ENCODE results near the gene MBD2.

Gene MBD2

DNA sequence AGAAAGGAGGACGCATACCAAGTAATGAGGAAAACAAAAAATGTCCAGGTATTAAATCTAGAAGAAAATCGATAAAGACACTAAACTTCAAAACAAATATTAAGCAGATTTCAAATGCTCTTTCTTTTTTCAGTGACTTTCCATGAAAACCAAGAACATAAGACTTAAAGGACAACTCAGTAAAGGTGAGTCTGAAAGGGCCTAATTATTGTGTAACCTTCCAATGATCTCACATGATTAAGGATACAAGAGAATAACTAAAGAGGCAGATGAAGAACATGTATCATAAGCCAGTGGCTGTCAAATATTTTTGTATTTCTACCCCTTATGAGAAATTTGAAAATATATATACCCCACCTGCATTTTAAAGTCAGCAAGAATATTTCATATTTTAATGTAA, 30.7 kb downstream of the MBD2 start:
- DNase-seq, result no peak

DNA sequence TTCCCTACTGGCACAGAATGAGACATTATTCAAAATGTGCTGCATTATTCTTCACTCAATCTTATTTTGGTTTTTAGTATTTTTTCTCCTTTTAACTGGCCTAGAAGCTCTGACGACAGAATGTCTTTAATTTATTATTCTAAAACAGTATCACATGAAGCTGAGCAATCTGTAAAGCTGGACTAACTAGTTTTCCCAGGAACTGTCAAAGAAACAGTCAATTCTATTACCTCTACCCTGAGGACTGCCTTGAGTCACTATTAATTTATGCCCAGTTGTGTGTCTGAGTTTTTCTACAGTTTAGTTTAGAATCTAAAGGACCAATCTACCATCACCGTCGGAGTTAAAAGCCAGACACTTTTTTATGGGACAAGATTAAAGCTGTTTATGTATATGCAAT, 31.6 kb downstream of the MBD2 start:
- DNase-seq, result no peak

DNA sequence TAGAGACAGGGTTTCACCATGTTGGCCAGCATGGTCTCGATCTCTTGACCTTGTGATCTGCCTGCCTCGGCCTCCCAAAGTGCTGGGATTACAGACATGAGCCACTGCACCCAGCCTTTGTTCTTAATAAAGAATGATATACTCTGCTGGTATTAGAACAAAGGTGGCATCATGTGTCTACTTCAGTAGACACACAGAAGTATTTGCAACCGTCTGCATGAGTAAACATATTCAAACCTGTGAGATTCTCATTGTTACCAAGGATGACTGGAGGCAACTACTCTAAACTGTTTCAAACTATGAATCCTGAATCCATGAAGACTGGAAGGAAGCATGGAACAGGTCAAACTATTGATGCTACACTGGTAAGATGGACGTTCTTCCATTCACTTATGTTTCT, 32.1 kb downstream of the MBD2 start:
- no peak for DNase-seq

DNA sequence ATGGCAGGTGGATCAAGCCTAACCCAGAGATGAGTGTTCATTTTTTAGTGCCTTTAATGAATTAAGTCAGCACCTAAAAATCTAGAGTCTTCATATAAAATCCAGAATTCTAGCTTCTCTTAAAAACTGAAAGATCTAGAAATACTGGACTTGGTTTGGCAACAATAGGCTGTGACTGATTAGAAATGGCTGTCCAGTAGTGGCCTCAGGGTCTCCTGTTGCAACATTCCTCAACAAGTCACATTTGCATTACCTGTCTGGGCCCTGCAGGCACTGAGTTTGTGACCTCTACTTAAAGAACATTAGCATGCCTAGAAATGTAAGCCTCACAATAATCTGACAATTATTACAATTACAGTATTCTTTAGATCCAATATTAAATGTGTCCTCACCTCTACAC, 33.1 kb downstream of the MBD2 start:
- no peak for DNase-seq

DNA sequence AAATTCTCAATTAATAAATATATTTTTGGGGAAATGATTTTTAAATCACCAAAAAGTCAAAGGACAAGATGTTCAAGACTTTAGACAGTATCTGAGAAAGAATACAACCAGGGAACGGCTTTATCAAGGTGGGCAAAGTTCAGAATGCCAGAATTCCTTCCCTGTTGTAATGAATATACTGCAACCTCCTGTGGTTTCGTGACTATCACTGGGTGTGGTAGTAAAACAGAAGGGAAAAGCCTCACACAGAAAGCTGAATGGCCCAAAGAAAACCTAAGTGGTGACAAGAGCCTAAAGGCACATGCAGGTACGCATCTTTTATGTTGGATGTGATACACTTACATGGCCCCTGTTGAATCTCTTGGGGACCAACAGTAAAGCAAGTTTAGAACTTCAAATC, 37.1 kb downstream of the MBD2 start:
- DNase-seq, result no peak

DNA sequence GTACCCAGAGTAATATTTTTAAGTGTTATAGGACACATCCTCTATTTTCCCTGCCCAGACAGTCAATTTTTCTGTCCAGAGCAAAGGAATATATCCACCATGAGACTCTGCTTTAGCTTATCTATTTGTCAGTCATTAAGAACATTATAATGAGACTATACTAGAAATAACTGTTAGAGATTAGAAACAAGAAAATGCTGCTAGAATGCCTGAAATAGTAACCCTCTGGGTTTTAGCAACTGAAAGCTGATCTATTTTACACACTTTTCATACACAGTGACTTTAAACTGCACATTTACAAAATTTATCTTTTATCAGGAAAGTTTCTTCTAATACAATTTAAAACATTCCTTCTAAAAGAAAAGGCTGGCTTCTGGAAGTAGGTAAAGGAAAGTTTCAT, 39.6 kb downstream of the MBD2 start:
- DNase-seq, result no peak

DNA sequence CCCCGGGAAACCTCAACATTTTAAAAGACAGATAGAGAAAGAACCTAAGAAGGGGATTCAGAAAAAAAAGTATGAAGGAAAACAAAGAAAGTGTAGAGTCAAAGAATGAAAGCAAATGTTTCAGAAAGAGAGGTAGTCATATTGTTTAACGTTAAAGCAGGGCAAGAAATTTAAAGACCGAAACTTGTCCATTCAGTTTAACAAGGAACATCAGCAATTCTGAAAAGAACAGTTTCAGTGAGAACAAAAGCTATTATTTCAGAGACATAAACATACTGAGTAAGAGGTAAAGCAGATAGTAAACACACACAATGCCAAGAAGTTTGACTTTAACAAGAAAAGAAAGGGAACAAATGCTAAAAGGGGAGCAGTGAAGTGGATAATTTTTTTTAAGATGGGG, 41.1 kb downstream of the MBD2 start:
- DNase-seq, result peak in 1 of 5 donors; percentile 12

DNA sequence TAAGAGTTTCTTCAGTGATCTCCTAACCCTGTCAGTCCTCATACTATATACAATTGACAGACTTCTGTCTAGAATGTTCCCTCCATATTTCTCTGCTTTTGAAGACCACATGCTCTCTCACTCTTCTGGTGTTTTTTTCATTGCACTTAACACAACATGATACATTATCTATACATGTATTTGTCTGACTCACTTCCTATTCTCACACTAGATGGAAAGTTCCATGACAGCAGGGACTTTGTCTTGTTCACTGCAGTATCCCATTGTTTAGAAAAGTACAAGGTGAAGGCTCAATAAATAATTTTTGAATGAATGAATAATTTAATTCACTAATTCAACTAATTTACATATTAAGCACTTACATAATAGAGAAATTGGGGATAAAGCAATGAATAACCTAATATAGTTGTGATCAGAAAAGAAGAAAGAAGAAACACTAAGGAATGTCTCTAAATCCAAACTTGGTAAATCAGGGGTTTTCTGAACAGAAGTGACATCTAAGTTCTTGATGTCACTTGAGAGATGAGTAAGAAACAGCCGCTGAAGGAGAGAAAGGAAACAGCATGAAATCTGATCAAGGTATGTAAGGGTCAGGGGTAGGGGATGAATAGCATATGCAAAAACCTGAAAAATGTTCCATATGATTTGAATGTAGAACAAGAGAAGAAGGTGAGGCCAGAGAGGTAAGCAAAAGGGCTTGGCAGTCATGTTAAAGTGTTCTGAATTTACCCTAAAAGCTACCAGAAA, 42.4 kb downstream of the MBD2 start:
- peak in 1 of 5 donors; percentile 45 for DNase-seq

DNA sequence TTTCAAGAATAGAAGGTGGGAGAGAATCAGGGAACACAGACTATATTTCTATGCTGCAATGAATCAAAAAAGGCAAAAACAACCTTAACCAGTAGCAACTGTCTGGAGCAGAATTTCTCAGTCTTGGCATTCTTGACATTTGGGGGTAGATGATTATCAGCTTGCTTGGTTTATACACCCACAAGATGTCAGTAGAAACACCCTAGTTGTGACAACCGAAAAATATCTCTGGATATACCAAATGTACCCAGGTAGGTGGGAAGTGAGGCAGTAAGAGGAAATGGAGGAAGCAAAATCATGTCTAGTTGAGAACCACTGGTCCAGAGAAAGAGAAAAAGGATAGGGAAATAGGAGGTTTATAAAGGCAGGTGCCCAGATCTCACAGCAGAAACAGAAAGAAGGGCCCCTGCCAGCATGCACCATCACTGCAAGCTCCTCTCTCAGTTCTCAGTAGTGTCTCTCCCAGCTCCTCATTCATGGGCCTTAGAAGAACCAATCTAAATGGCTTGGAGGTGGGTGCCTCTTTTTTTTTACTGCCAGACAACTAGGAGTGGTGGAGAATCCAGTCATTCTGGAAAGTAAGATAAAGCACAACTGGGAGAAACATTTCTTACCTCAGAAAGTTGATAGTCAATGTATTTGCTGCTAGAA, 50.4 kb downstream of the MBD2 start:
- DNase-seq, result peak in 1 of 5 donors; percentile 22

DNA sequence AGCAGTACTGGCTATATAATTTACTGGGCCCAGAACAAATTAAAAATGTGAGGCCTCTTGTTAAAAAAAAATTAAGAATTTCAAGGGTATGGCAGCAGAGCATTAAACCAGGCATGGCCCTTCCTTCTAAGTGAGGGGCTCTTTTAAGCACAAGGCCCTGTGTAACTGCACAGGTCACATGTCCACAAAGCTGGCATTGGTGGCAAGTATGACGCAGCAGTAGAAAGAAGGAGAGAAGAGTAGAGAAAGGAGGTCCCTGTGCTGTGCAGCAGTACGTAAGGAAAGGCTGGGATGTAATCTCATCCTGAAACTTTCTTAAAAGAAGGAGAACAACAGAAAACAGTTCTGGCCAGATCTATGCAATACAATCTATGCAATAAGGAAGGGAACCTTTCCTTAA, 51.2 kb downstream of the MBD2 start:
- no peak for DNase-seq

DNA sequence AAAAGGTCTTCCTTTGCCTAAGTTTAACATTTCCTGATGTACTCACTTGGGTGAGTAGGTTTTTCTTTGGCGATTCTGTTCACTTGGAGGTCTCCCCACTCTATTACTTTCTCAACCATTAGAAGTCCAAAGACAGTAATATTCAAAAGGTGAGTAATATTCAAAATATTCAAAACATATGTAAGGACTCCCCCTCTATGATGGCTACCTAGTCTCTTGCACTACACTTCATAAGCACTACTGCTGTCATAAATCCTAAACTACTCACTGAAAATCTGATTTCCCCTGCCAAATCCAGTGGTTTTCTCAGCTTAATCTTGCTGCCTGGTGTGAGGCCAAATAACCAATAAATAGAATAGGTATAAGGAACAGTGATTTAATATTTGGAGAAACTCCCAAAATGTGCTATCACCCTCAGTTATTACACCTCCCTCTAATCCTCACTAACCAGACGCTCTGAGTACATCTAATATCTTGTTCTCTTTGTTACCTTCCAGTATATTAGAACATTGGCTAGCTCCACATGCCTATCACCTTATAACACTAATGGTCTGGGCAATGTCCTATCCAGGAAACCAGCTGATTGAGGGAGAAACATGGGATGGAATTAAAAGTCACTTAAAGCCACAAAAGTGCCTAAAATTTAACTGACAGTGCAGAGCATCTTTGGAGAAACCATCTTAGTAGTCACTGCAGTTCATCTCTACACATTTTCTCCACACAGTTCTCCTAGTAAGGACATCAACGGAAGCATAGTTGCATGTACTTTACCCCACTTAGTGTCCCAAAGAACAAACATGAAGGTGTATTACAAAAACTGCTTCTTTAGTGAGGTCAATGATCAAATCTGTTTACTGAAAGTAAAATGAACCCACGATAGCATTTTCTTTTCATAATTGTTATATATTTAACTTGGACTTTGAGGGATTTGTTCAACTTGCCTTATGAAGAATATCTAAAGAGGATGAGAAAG, 54.8 kb downstream of the MBD2 start:
- DNase-seq, result no peak

DNA sequence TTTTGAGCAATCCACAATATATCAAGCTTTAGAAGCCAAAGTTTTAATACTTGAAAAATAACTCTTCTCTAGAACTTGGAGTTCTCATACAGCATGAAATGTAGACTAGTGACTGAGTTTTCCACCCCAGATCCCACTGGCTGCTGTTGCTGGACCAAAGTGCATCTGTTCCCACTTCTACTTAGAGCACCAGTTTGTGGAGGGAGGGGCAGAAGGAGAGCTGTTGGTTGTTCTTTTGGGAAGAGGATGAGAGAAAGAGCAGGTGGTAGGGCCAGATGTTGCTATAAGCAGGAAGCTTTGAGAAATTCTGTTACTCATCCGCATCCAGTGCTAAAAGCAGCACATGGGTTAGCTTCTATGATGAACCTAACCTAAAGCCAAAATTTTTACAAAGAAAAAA, 59.0 kb downstream of the MBD2 start:
- DNase-seq, result no peak

DNA sequence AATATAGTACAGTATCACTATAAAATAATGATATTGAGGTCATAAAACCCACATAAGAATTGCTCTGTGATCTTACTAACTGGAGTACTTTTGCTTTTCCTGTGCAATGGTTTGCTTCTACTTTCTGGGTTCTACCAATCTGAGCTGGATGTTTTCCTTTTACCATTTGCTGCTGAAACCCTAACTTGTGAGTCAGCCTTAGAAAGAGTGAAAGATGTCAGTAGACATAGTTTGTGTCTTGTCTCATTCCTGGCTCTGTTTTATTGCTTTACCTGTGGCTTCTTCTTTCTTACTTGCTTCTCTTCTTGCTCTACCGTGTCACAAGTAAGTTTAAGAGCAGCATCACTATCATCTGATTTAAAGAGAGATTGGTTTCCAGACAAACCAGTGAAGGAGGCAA, 61.0 kb downstream of the MBD2 start:
- peak in 1 of 5 donors; percentile 30 for DNase-seq

DNA sequence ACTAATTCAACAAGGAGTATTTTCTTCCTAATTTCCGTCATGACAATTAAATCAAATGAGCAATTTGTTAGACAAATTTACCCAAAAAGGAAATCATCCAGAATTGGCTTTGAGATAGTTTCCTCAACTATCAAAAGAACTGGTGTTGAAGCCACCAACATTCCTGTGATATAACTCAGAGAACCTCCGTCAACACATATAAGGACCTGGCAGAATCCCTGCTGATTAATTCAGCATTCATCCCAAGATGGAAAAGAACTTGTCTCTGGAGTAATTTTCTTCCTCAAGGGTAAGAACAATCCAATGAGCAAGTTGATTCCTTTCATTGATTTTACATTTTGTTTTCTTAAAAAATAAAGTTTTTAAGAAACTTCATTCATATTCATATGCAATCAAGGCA, 62.0 kb downstream of the MBD2 start:
- DNase-seq, result no peak

DNA sequence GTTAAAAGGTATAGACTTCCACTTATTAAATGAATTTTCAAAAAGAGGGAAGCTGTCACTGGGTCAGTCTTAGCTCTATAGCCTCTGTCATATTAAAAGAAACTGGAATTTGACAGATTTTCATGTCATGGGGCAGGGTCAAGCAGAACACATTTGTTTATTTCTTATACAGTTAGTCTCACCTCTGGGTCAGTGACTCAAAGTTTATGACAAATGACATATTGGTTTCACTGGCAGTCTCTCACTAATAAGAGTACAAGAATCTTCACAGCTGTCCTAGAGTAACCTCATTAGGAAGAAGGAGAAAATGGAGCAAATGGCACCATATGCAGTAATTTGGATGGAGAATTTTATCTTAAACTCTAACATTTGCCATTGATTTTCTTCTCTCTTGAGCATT, 63.2 kb downstream of the MBD2 start:
- no peak for DNase-seq

DNA sequence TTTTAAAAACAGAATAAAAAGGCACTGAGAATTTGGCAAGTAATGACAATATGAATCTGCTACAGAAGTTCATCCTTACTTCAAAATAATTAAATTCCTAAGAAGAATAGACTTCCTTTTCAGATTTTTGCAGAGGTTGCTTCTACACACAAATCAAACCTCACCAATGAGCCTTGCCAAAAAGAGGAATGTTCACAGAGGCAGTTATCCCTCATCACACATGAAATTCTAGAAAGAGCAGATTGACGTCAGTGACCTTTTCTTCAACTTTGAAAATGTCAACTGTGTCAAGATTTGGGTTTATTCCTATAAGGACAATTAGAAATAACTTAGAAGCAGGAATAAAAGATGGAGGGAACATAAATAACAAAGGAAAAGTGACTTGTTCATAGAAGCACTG, 64.6 kb downstream of the MBD2 start:
- DNase-seq, result no peak

DNA sequence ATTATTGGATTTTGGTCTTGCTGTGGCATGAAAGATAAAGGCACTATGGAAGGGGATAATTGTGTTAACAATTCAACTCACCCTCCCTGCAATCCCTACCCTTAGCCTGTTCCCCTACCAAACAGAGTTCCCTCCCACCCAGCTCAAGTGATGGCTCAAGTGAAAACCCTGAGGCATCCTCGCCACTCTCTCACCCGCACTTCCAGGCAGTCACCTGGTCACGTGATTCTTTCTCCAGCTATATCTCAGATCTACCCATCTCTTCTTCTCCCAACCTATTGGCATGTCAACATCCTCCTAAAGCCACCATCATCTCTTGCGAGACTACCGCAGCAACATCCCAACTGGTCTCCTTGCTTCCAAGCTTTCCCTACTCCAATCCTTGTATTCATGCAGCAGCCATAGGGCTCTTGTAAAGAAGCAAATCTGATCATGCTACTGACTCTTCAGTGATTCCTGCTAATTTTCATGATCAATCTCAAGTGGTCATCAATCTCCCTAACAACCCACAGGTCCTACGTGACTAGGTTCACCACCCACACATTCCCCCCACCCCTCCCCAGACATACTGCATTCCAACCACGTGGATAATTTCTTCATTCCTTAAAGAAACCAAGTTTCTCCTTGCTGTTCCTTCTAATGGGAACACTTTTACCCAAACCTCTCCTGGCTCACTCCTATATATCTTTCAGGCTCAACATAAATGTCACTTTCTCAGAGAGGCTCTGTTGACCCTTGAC, 66.7 kb downstream of the MBD2 start:
- no peak for DNase-seq

DNA sequence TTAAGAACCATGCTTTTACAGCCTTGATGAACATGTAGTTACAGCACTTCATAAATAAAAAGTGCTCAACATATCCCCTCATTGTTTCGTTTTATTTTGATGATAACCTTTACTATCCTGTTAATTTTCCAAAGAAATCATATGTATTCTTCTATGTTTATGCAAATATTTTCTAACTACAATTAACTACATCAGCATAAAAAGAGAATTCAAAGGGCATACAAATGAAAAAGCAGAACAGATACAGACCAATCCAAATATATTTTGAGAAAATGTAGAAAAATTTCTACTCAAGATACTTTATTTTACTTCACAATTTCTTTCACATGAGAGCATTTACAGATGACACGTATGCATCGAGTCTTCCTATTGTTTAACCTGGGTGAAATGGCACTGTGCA, 69.1 kb downstream of the MBD2 start:
- no peak for DNase-seq

DNA sequence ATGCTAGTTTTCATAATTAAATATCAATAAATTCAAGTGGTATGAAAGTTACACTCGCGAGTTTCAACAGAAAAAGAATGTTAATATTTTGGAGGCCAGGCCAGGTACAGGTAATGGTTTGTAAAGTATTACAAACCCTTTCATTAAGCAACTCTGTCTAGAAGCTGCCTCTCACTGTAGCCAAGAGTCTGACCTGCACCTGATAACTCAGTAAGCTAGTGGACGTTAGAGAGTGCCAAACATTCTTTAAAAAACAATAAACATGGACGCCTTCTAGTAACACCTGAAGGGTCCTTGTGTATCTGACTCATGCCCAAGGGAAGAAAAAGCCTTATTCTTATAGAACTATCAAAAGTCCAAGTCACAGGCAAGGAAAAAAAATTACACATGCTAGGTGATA, 70.2 kb downstream of the MBD2 start:
- no peak for DNase-seq

DNA sequence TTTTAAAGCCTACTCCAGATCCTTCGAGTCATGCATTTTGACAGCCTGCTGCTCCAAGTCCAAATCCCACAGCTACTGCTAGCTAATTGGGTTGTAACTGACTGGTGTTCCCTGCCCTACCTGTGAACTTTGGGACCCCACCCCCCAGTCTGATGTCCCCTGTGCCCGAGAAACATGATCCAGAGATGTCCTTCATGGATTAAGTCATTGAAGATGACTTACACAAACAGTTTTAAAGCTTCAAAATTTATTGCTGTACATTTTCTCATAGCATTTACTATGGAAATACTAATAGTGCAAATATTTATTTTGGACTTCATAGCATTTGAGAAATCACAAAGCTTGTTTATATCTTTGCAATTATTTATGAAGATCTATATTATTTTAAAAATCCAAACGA, 73.1 kb downstream of the MBD2 start:
- DNase-seq, result no peak

DNA sequence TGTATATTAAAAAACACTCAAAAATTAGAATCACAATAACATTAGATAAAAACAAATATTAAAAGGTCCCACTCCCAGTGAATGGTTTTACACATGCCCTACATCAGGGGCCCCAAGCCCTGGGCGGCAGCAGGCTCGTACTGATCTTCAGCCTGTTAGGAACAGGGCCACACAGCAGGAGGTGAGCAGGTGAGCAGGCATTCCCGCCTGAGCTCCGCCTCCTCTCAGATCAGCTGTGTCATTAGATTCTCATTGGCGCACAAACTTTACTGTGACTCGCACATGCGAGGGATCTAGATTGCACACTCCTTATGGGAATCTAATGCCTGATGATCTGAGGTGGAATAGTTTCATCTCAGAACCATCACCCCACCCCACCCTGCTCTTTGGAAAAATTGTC, 74.2 kb downstream of the MBD2 start:
- no peak for DNase-seq

DNA sequence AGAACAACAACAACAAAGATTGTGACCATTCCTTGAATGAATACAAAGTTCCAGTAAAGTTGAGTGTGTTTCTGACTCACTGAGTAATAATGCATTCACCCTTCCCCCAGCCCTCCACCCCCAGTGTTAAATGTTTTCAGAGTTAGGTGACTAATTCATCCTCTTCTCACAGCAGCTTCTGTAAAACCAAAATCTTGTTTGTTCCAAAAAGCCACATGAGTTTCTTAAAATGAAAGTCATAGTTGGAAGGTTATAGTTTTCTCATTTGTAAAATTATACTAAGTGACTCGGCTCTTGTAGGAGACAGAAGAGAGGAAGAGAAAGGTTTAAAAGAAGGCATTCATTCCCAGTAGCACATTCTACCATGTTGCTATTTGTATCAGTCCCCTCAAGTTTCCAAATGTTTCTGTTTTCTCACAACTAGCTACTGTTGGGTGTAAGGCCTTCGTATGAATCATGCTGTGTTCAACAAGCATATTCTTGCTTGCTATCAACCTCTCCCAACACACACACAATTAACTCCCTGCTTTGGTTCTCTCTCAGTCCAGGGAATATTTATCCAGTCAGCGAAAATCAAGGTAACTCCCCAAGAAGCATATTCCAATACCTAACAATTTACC, 75.3 kb downstream of the MBD2 start:
- DNase-seq, result peak in 1 of 5 donors; percentile 86

Measured in T-helper 1 cell (primary cell).